Neural cell (in vitro differentiated cells): ENCODE results near the gene FSIP1. TPM values are rescaled to one million over a fixed set of nuclear protein-coding genes. Genes with fewer than 3 reads are reported as not detected.

ENCODE experiments used
- H2AFZ ChIP-seq: fragments of 200-600, 300-800 bp; sonication (generic), shearing (Covaris generic); 2 replicates; pipeline ENCODE4 v1.6.0; 2014; ENCODE audit warnings: low read depth, mild to moderate bottlenecking, antibody characterized with exemption, low read length, moderate library complexity
- H3F3A ChIP-seq: fragments of 200-600 bp; shearing (Covaris generic); 2 replicates; pipeline ENCODE4 v1.6.1; 2016; ENCODE audit warnings: mild to moderate bottlenecking, moderate library complexity, mixed read lengths, antibody characterized with exemption, low read length; ENCODE audit not compliant: insufficient read depth, poor library complexity, severe bottlenecking
- H3K27ac ChIP-seq: fragments of 200-600, 300-800 bp; sonication (generic), shearing (Covaris generic); 2 replicates; pipeline ENCODE4 v1.5.1; 2014; ENCODE audit warnings: mild to moderate bottlenecking, low read length, moderate library complexity
- H3K27me3 ChIP-seq: fragments of 300-800, 200-600 bp; sonication (generic), shearing (Covaris generic); 2 replicates; pipeline ENCODE4 v1.6.0; 2014; ENCODE audit warnings: mild to moderate bottlenecking, low read depth, low read length, moderate library complexity; ENCODE audit not compliant: insufficient read depth
- H3K36me3 ChIP-seq: fragments of 300-800, 200-600 bp; sonication (generic), shearing (Covaris generic); 2 replicates; pipeline ENCODE4 v1.5.1; 2014; ENCODE audit warnings: mild to moderate bottlenecking, antibody characterized with exemption, low read length, moderate library complexity; ENCODE audit not compliant: insufficient read depth
- H3K4me2 ChIP-seq: fragments of 300-800, 200-600 bp; sonication (generic), shearing (Covaris generic); 2 replicates; pipeline ENCODE4 v1.6.0; 2014; ENCODE audit warnings: mild to moderate bottlenecking, low read length
- H3K4me3 ChIP-seq: fragments of 300-800, 200-600 bp; sonication (generic), shearing (Covaris generic); 2 replicates; pipeline ENCODE4 v1.5.1; 2014; ENCODE audit warnings: mild to moderate bottlenecking, low read length, moderate library complexity
- H3K79me2 ChIP-seq: fragments of 200-600 bp; shearing (Covaris generic); replicated peaks from 2 replicates; pipeline ENCODE4 v1.6.0; 2014; ENCODE audit warnings: mild to moderate bottlenecking, low read length, moderate library complexity; ENCODE audit not compliant: insufficient read depth
- H3K9ac ChIP-seq: fragments of 300-800, 200-600 bp; sonication (generic), shearing (Covaris generic); 2 replicates; pipeline ENCODE4 v1.6.1; 2016; ENCODE audit warnings: mild to moderate bottlenecking, low read length, mixed read lengths
- H3K9me2 ChIP-seq: fragments of 200-600 bp; shearing (Covaris generic); 2 replicates; pipeline ENCODE4 v1.6.1; 2016; ENCODE audit warnings: mild to moderate bottlenecking, low read length, mixed read lengths; ENCODE audit not compliant: insufficient read depth
- H3K9me3 ChIP-seq: fragments of 200-600, 300-800 bp; sonication (generic), shearing (Covaris generic); 2 replicates; pipeline ENCODE4 v1.6.1; 2016; ENCODE audit warnings: mild to moderate bottlenecking, mixed run types, low read length, moderate library complexity, mixed read lengths
- H4K20me1 ChIP-seq: fragments of 200-600 bp; shearing (Covaris generic); 2 replicates; pipeline ENCODE4 v1.6.1; 2016; ENCODE audit warnings: mild to moderate bottlenecking, mixed run types; ENCODE audit not compliant: insufficient read depth
- EP300 ChIP-seq: fragments of 450-650 bp; conservative IDR thresholded peaks from 2 replicates; pipeline ENCODE4 v1.6.1; 2014; ENCODE audit warnings: antibody characterized with exemption, mild to moderate bottlenecking, moderate library complexity; ENCODE audit not compliant: poor library complexity, severe bottlenecking
- EZH2 ChIP-seq: fragments of 200-600, 300-800 bp; shearing (Covaris generic), sonication (generic); IDR thresholded peaks from 2 replicates; pipeline ENCODE4 v1.6.1; 2014; ENCODE audit warnings: antibody characterized with exemption, low read length, borderline replicate concordance, mild to moderate bottlenecking; ENCODE audit not compliant: insufficient read depth, poor library complexity, severe bottlenecking
- MXI1 ChIP-seq: fragments of 450-650 bp; conservative IDR thresholded peaks from 2 replicates; pipeline ENCODE4 v1.6.1; 2014; ENCODE audit warnings: antibody characterized with exemption, mild to moderate bottlenecking; ENCODE audit not compliant: poor library complexity, severe bottlenecking
- POLR2AphosphoS5 ChIP-seq: IDR thresholded peaks from 2 replicates; pipeline ENCODE4 v1.6.1; 2012
- RAD21 ChIP-seq: fragments of 450-650 bp; conservative IDR thresholded peaks from 2 replicates; pipeline ENCODE4 v1.6.1; 2014; ENCODE audit warnings: antibody characterized with exemption, mild to moderate bottlenecking, moderate library complexity
- SMC3 ChIP-seq: fragments of 450-650 bp; conservative IDR thresholded peaks from 2 replicates; pipeline ENCODE4 v1.6.1; 2014; ENCODE audit warnings: antibody characterized with exemption, mild to moderate bottlenecking, moderate library complexity; ENCODE audit not compliant: poor library complexity
- TAF1 ChIP-seq: IDR thresholded peaks from 2 replicates; pipeline ENCODE4 v1.6.1; 2012; ENCODE audit warnings: low read depth
- polyA plus RNA-seq: library from polyadenylated mRNA; depleted of rRNA; stranded (reverse); fragments of >200 nt; gene quantifications from 2 replicates; pipeline ENCODE4 v1.2.3, GENCODE V29; 2014
- TF ChIP-seq, protein P1 (sequence below): fragments of 450-650 bp; IDR thresholded peaks from 2 replicates; pipeline ENCODE4 v1.5.1; 2014; ENCODE audit warnings: antibody characterized with exemption, mild to moderate bottlenecking, moderate library complexity; ENCODE audit not compliant: poor library complexity, severe bottlenecking
- TF ChIP-seq, protein P2 (sequence below): IDR thresholded peaks from 2 replicates; pipeline ENCODE4 v1.6.1; 2012; ENCODE audit warnings: borderline replicate concordance

The FSIP1 gene
- polyA plus RNA-seq, 1 donor from 2014 or later, result 3.8 TPM

DNA sequence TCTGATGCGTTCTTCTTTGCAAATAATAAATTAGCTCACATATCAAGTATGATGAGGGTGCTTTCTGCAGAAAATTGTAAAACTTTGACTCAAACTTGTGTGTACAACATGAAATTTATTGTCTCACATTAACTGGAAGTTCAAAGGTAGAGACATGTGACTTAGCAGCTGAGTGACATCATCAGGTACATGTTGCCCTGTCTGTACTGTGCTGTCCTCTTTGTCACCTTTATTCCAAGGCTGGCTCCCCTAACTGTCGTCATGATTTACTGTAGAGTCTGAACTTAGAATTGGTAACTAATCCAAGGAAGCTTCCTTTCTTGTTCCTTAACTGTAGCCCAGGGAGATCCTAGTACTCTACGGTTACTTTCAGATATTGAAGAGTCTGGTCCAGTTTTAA is 12.3 kb upstream of the FSIP1 start:
- Histone ChIP-seq H3F3A (no peaks in the 10 kb centered on the region), H3K4me3 (no peak overlapping the region), H3K27me3 (no peaks in the 10 kb centered on the region), H3K9ac (no peak overlapping the region), H3K9me3 (no peaks in the 10 kb centered on the region), H3K9me2 (no peaks in the 10 kb centered on the region), H3K4me2 (no peak overlapping the region), H4K20me1 (no peaks in the 10 kb centered on the region), H3K27ac (no peak overlapping the region), H3K36me3 (no peaks in the 10 kb centered on the region), H2AFZ (no peak overlapping the region), H3K79me2 (no peaks in the 10 kb centered on the region)
- TF ChIP-seq SMC3, result no peak
- no peak for TF ChIP-seq TAF1
- no peak for TF ChIP-seq EZH2
- TF ChIP-seq, protein P1, sequence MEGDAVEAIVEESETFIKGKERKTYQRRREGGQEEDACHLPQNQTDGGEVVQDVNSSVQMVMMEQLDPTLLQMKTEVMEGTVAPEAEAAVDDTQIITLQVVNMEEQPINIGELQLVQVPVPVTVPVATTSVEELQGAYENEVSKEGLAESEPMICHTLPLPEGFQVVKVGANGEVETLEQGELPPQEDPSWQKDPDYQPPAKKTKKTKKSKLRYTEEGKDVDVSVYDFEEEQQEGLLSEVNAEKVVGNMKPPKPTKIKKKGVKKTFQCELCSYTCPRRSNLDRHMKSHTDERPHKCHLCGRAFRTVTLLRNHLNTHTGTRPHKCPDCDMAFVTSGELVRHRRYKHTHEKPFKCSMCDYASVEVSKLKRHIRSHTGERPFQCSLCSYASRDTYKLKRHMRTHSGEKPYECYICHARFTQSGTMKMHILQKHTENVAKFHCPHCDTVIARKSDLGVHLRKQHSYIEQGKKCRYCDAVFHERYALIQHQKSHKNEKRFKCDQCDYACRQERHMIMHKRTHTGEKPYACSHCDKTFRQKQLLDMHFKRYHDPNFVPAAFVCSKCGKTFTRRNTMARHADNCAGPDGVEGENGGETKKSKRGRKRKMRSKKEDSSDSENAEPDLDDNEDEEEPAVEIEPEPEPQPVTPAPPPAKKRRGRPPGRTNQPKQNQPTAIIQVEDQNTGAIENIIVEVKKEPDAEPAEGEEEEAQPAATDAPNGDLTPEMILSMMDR, result no peak
- TF ChIP-seq POLR2AphosphoS5, result no peak
- TF ChIP-seq, protein P2, sequence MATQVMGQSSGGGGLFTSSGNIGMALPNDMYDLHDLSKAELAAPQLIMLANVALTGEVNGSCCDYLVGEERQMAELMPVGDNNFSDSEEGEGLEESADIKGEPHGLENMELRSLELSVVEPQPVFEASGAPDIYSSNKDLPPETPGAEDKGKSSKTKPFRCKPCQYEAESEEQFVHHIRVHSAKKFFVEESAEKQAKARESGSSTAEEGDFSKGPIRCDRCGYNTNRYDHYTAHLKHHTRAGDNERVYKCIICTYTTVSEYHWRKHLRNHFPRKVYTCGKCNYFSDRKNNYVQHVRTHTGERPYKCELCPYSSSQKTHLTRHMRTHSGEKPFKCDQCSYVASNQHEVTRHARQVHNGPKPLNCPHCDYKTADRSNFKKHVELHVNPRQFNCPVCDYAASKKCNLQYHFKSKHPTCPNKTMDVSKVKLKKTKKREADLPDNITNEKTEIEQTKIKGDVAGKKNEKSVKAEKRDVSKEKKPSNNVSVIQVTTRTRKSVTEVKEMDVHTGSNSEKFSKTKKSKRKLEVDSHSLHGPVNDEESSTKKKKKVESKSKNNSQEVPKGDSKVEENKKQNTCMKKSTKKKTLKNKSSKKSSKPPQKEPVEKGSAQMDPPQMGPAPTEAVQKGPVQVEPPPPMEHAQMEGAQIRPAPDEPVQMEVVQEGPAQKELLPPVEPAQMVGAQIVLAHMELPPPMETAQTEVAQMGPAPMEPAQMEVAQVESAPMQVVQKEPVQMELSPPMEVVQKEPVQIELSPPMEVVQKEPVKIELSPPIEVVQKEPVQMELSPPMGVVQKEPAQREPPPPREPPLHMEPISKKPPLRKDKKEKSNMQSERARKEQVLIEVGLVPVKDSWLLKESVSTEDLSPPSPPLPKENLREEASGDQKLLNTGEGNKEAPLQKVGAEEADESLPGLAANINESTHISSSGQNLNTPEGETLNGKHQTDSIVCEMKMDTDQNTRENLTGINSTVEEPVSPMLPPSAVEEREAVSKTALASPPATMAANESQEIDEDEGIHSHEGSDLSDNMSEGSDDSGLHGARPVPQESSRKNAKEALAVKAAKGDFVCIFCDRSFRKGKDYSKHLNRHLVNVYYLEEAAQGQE, result no peak
- TF ChIP-seq RAD21, result no peak
- no peak for TF ChIP-seq MXI1
- no peak for TF ChIP-seq EP300

DNA sequence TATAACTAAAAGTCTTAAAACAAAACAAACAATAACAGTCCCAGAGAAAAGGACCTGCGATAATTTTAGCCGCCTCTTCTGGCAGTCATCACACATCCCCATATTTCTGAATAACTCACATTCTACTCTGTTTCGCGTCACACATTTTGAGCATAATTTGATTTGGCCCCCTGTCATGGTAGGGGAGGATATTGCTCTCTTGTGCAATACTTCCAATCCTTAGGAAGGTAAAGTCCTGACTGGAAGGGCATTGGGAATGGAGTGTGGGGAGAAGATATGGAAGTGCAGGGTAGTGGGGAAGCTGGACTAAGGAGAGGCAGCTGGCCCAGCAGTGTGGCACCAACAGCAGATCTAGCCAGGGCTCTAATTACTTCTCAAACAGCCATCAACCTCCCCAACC is 11.3 kb upstream of the FSIP1 start:
- no peaks in the 10 kb centered on the region for H3F3A ChIP-seq
- no peaks in the 10 kb centered on the region for H3K79me2 ChIP-seq
- no peaks in the 10 kb centered on the region for H3K27me3 ChIP-seq
- H4K20me1 ChIP-seq, result no peaks in the 10 kb centered on the region
- H3K4me3 ChIP-seq, result no peak overlapping the region
- TF ChIP-seq TAF1 (no peak), SMC3 (no peak), POLR2AphosphoS5 (no peak), EZH2 (no peak), EP300 (no peak), RAD21 (no peak), MXI1 (no peak)
- TF ChIP-seq, protein P2, result no peak
- TF ChIP-seq, protein P1, result no peak
- H3K9ac ChIP-seq, result no peak overlapping the region
- no peak overlapping the region for H3K4me2 ChIP-seq
- H2AFZ ChIP-seq, result no peak overlapping the region
- no peaks in the 10 kb centered on the region for H3K9me3 ChIP-seq
- H3K9me2 ChIP-seq, result no peaks in the 10 kb centered on the region
- no peak overlapping the region for H3K27ac ChIP-seq
- no peaks in the 10 kb centered on the region for H3K36me3 ChIP-seq
